GM18508 (cell line): ENCODE results near the gene SHANK3.

Source experiments
- ATAC-seq: cut with Tn5 transposase; IDR thresholded peaks from one replicate; pipeline ENCODE4 v1.9.1; 2021; ENCODE audit warnings: moderate number of reproducible peaks; ENCODE audit not compliant: insufficient read depth, unreplicated experiment

Gene SHANK3

GRCh38 chr22:50677493-50678217 is 5.0 kb downstream of the SHANK3 start:
- no peak for ATAC-seq

GRCh38 chr22:50678218-50678650 is 5.6 kb downstream of the SHANK3 start:
- ATAC-seq = no peak

GRCh38 chr22:50678651-50679521 is 6.3 kb downstream of the SHANK3 start:
- no peak for ATAC-seq

GRCh38 chr22:50683086-50683993 is 10.7 kb downstream of the SHANK3 start:
- no peak for ATAC-seq

- no peak for ATAC-seq
Observed at GRCh38 chr22:50683994-50684371, 11.4 kb downstream of the SHANK3 start.

- ATAC-seq = no peak
Observed at GRCh38 chr22:50684501-50684900, 11.9 kb downstream of the SHANK3 start.

GRCh38 chr22:50684986-50685385 is 12.4 kb downstream of the SHANK3 start:
- ATAC-seq = no peak

- no peak for ATAC-seq
Observed at GRCh38 chr22:50686794-50687193, 14.2 kb downstream of the SHANK3 start.

GRCh38 chr22:50687829-50688228 is 15.2 kb downstream of the SHANK3 start:
- ATAC-seq = no peak

GRCh38 chr22:50688448-50688847 is 15.8 kb downstream of the SHANK3 start:
- ATAC-seq = no peak

GRCh38 chr22:50691521-50691920 is 18.9 kb downstream of the SHANK3 start:
- no peak for ATAC-seq

GRCh38 chr22:50693462-50693861 is 20.8 kb downstream of the SHANK3 start:
- no peak for ATAC-seq

GRCh38 chr22:50694099-50694605 is 21.5 kb downstream of the SHANK3 start:
- no peak for ATAC-seq

- ATAC-seq = no peak
Observed at GRCh38 chr22:50694766-50695420, 22.3 kb downstream of the SHANK3 start.

GRCh38 chr22:50695421-50696250 is 23.0 kb downstream of the SHANK3 start:
- no peak for ATAC-seq

- no peak for ATAC-seq
Observed at GRCh38 chr22:50696251-50696798, 23.7 kb downstream of the SHANK3 start.

- no peak for ATAC-seq
Observed at GRCh38 chr22:50696799-50697561, 24.4 kb downstream of the SHANK3 start.
